Muscle of leg (tissue), 11 donors: ENCODE measurements around the gene MYL5. TPM values are rescaled to one million over a fixed set of nuclear protein-coding genes. Genes with fewer than 3 reads are reported as not detected.

Source experiments
- DNase-seq: peaks from one replicate; pipeline ENCODE4 v3.0.0; 2013
- H3K27ac ChIP-seq: one replicate; pipeline ENCODE4 v1.5.1; 2013; ENCODE audit warnings: mild to moderate bottlenecking, low read length, control low read depth
- H3K27me3 ChIP-seq: one replicate; pipeline ENCODE4 v1.6.1; 2013; ENCODE audit warnings: low read length; ENCODE audit not compliant: control insufficient read depth, insufficient read depth
- H3K36me3 ChIP-seq: one replicate; pipeline ENCODE4 v1.6.1; 2013; ENCODE audit warnings: low read length; ENCODE audit not compliant: control insufficient read depth, insufficient read depth
- H3K4me1 ChIP-seq: one replicate; pipeline ENCODE4 v1.6.1; 2013; ENCODE audit warnings: low read length; ENCODE audit not compliant: control insufficient read depth, insufficient read depth
- H3K4me3 ChIP-seq: one replicate; pipeline ENCODE4 v1.5.1; 2013; ENCODE audit warnings: low read length, control low read depth
- H3K9me3 ChIP-seq: replicated peaks from 2 replicates; pipeline ENCODE4 v1.6.1; 2013; ENCODE audit warnings: low read depth, low read length; ENCODE audit not compliant: control insufficient read depth
- WGBS: methylation state at CpG from one replicate; pipeline ENCODE4 v1.1.5; 2013; ENCODE audit warnings: missing lambda C conversion rate; ENCODE audit not compliant: insufficient coverage; 5-methylcytosine and 5-hydroxymethylcytosine counted together
- polyA plus RNA-seq, 8 donors: library from polyadenylated mRNA; unstranded; fragments of 120-200 nt; gene quantifications; one replicate each; pipeline versions ENCODE4 v1.2.1 to v1.2.3, GENCODE V29; 2013; ENCODE audit warnings: inconsistent platforms in 1 of 8, low replicate concordance in 1 of 8; ENCODE audit not compliant: insufficient read length in 8 of 8, insufficient read depth in 1 of 8
- total RNA-seq: library from RNA; stranded (reverse); fragments of 120-200 nt; gene quantifications from one replicate; pipeline ENCODE4 v1.2.4, GENCODE V29; 2013

Gene MYL5
- total and polyA plus RNA-seq, 9 donors = 500 to 1,456 (median 733) TPM

DNA sequence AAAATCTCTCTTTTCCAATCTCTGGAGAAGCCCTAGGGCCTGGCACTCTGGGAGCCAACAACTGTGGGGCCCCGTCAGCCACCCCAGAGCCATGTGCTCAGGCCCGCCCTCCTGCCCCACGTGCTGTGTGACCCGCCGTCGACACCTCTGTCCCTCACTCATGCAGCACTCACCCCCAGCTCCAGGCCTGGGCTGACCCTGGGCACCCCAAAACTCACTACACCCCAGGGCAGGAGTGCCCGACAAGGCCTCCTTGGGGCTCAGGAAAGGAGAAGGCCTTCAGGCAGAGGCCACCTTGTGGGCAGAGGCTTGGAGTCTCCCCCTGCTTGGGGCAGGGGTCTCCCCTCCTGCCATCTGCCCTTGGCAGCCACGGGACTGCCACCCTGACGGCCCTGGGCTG is 5.7 kb downstream of the MYL5 start:
- peaks cover 18% of the 10 kb centered on the region for H3K36me3 ChIP-seq
- no peaks in the 10 kb centered on the region for H3K27me3 ChIP-seq
- no peak for DNase-seq
- H3K4me1 ChIP-seq = peaks cover 92% of the 10 kb centered on the region
- peak overlapping the region; percentile 44 for H3K4me3 ChIP-seq
- H3K27ac ChIP-seq = peak overlapping the region; percentile 90
- no peaks in the 10 kb centered on the region for H3K9me3 ChIP-seq
- 87% methylated on average over 9 of the region's 9 CpGs for WGBS

DNA sequence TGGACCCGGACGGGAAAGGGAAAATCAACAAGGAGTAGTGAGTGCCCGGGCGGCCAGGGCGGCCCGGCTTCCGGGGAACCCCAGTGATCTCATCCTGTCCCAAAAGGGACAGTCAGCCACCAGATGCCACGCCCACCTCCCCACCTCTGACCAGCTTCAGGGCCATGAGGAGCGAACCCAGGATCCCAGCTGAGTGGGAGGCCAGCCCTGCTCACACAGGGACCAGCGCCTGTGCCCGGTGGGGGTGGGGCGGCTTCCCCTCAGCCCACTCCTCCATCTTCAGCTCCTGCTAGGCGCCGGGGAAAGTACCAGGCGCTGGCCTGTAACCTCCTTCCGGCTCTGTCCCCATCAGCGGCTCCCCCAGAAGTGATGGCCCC is 6.2 kb downstream of the MYL5 start:
- H3K36me3 ChIP-seq = peaks cover 18% of the 10 kb centered on the region
- H3K4me3 ChIP-seq = peak overlapping the region; percentile 44
- H3K4me1 ChIP-seq = peaks cover 88% of the 10 kb centered on the region
- H3K27ac ChIP-seq = peak overlapping the region; percentile 90
- WGBS = 45% methylated on average over 10 of the region's 17 CpGs
- peak; percentile 43 for DNase-seq
- H3K27me3 ChIP-seq = no peaks in the 10 kb centered on the region
- no peaks in the 10 kb centered on the region for H3K9me3 ChIP-seq

GRCh38 chr4:680928-681645 is 6.7 kb downstream of the MYL5 start:
- DNase-seq = peak; percentile 87
- 1% methylated on average over 40 of the region's 62 CpGs for WGBS
- Histone ChIP-seq H3K4me1 (peaks cover 87% of the 10 kb centered on the region), H3K9me3 (no peaks in the 10 kb centered on the region), H3K36me3 (peaks cover 18% of the 10 kb centered on the region), H3K27me3 (no peaks in the 10 kb centered on the region), H3K4me3 (peak overlapping the region; percentile 44), H3K27ac (peak overlapping the region; percentile 65)

DNA sequence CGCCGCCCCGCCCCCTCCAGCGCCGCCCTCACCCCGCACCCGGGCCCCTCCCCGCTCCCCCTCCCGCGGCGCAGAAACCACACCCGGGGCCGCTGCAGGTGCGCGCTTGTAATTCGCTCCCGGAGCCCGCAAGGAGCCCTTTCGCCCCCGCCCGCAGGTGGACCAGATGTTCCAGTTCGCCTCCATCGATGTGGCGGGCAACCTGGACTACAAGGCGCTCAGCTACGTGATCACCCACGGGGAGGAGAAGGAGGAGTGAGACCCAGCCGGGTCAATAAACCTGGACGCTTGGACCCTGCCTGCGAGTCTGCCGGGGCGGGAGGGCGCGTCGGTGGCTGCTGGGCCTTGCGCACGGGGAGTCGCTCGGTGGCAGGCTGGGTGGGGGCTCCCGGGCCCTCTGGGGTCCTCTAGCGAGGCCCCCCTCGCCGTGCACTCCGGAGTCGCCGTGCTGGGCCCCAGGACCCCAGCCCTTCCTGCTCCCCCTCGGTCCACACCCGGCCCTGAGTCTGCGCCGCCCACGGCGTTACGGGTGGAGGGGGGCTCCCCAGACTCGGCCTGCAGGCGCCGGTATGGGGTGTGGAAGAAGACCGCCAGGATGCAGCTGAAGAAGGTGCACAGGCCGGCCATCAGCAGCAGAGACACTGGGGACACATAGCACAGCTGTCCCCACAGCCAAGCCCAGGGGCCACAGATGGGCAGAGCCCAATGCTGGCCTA is 7.6 kb downstream of the MYL5 start:
- Histone ChIP-seq H3K9me3 (no peaks in the 10 kb centered on the region), H3K27ac (no peak overlapping the region), H3K36me3 (peaks cover 18% of the 10 kb centered on the region), H3K4me1 (peaks cover 88% of the 10 kb centered on the region), H3K27me3 (no peaks in the 10 kb centered on the region), H3K4me3 (no peak overlapping the region)
- peak; percentile 47 for DNase-seq
- WGBS = 67% methylated on average over 41 of the region's 58 CpGs

DNA sequence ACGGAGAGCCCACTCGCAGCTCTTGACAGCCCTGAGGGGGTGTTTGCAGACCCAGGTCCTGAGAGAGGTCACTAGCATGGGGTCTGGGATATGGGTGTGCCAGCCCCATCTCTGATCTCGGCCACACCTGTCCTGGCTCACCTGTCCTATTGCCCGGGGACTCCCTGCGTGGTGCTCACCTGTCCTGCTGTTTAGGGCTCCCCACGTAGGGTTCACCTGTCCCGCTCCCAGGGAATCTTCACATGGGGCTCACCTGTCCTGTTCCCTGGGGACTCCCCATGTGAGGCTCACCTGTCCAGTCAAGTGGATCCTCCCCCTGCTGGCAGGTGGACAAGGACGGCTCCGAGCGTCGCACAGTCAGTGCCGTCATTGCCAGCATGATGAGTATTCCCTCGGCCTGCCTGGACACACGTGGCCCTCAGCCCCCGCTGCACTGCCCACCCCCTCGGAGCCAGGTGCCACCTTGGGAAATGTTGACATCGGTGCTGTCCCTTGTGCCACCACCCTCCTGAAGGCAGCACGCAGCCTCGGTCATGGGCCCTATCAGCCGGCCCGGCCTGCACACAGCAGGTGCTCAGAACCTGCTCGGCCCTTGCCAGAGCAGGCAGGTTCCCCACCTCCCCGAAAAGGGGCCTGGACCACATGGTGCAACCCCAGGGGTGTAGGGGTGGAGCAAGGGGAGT is 8.3 kb downstream of the MYL5 start:
- DNase-seq = no peak
- 89% methylated on average over 14 of the region's 23 CpGs for WGBS
- no peaks in the 10 kb centered on the region for H3K27me3 ChIP-seq
- H3K36me3 ChIP-seq = peaks cover 18% of the 10 kb centered on the region
- peaks cover 88% of the 10 kb centered on the region for H3K4me1 ChIP-seq
- H3K4me3 ChIP-seq = no peak overlapping the region
- no peaks in the 10 kb centered on the region for H3K9me3 ChIP-seq
- H3K27ac ChIP-seq = peak overlapping the region; percentile 3

DNA sequence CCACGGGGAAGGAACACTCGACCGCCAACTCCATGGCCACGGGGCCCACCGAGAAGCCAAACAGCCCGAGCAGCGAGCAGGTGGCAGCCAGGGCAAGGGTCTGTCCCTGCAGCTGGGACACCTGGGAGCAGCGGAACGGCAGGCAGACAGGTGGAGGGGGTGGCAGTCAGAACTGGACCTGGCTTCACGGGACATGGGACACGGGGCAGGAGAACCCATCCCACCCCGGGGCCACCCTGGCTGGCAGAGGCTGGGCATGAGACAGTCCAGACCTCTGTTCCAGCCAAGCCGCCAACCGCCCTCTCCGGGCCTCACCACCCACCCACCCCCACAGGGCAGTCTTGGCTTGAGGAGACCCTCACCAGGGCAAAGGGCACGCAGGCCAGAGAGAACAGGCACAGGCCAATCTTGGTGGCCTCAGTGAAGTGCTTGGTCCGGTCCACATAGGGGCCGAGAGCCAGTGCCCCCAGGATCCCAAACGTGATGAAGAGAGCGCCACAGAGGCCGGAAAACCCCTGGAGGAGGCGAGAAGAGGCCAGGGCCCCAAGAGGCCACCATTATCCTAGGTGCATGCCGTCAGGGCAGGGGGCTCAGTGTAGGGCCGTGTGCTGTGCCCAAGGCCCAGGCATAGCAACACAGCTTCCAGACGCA is 9.0 kb downstream of the MYL5 start:
- WGBS = 76% methylated on average over 17 of the region's 25 CpGs
- Histone ChIP-seq H3K4me1 (peaks cover 88% of the 10 kb centered on the region), H3K9me3 (no peaks in the 10 kb centered on the region), H3K27ac (peak overlapping the region; percentile 74), H3K4me3 (no peak overlapping the region), H3K36me3 (peaks cover 18% of the 10 kb centered on the region), H3K27me3 (peaks cover under 1% of the 10 kb centered on the region)
- DNase-seq = peak; percentile 22

GRCh38 chr4:683982-684622 is 9.8 kb downstream of the MYL5 start:
- Histone ChIP-seq H3K27me3 (peaks cover 4% of the 10 kb centered on the region), H3K4me1 (peaks cover 88% of the 10 kb centered on the region), H3K4me3 (no peak overlapping the region), H3K36me3 (peaks cover 18% of the 10 kb centered on the region), H3K27ac (peak overlapping the region; percentile 74), H3K9me3 (no peaks in the 10 kb centered on the region)
- WGBS = 29% methylated on average over 19 of the region's 19 CpGs
- DNase-seq = peak; percentile 82

DNA sequence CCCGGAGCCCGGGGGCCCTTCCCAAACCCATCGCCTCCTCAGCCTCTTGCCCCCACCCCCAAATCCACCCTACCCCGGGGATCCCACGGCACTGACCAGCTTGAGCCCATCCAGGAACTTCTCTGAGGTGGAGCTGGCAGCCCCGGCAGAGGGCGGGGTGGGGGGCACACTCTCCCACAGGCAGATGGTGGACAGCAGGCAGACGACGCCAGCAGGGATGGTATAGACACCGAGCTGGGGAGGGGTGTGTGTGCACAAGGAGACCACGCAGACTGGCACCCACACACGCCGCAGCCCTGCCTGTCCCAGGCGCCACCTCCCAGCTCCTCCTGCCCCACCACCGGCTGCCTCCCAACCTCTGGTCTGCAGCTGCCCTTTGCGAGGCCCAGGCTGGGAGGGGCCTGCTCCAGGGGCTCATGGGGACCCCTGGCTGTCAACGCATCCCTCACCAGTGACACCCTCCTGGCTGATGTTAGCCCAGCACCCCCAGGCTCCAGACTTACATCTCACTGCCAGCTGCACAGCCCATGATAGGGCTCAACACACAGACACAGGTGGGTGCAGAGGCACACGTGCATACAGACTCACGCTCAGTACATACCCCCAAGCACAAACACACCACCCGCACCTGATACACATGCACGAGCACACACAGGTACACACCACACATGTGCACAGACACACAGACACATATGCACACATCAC is 10.4 kb downstream of the MYL5 start:
- peak; percentile 25 for DNase-seq
- H3K4me3 ChIP-seq = no peak overlapping the region
- peak overlapping the region; percentile 74 for H3K27ac ChIP-seq
- WGBS = 67% methylated on average over 21 of the region's 21 CpGs
- peaks cover 4% of the 10 kb centered on the region for H3K27me3 ChIP-seq
- no peaks in the 10 kb centered on the region for H3K9me3 ChIP-seq
- H3K4me1 ChIP-seq = peaks cover 88% of the 10 kb centered on the region
- peaks cover 16% of the 10 kb centered on the region for H3K36me3 ChIP-seq

DNA sequence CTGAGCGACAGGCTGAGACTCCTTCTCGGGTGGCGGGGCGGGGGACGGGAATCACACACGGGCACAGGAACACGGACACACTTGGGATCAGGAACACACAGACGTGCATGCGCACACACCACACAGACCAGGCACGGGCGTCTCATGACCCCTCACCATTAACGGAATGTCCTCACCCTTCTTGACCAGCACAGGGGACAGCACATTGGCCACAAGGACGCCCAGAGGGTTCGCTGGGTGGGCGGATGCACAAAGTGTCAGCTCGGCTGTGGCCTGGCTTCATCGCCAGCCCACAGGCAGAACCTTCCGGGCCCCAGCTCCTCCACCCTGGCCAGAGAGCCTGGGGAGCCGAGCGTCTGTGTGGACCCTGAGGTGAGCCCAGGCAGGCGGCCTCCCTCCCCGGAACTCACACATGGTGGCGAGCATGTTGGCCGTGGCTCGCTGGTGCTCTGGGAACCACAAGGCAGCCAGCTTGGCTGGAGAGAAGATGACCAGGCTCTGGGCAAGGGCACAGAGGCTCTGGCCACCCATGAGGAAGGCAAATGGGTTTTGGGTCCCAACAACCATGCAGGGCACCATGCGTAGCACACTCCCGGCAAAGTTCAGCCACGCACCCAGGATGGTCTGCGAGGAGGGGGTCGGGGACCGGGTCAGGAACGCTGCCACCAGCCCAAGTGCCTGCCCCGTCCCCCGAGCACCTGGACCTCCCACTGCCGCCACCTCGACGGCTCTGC is 11.5 kb downstream of the MYL5 start:
- peaks cover 7% of the 10 kb centered on the region for H3K36me3 ChIP-seq
- H3K27ac ChIP-seq = peak overlapping the region; percentile 29
- H3K27me3 ChIP-seq = peaks cover 4% of the 10 kb centered on the region
- H3K9me3 ChIP-seq = no peaks in the 10 kb centered on the region
- peak; percentile 12 for DNase-seq
- no peak overlapping the region for H3K4me3 ChIP-seq
- H3K4me1 ChIP-seq = peaks cover 80% of the 10 kb centered on the region
- WGBS = 86% methylated on average over 35 of the region's 37 CpGs
